ENCODE measurements around the gene NAA60. TPM values are rescaled to one million over a fixed set of nuclear protein-coding genes. Genes with fewer than 3 reads are reported as not detected.

Gene NAA60
- total and polyA plus RNA-seq, 8 donors, result 35.9 to 54.6 (median 47.1) TPM

DNA sequence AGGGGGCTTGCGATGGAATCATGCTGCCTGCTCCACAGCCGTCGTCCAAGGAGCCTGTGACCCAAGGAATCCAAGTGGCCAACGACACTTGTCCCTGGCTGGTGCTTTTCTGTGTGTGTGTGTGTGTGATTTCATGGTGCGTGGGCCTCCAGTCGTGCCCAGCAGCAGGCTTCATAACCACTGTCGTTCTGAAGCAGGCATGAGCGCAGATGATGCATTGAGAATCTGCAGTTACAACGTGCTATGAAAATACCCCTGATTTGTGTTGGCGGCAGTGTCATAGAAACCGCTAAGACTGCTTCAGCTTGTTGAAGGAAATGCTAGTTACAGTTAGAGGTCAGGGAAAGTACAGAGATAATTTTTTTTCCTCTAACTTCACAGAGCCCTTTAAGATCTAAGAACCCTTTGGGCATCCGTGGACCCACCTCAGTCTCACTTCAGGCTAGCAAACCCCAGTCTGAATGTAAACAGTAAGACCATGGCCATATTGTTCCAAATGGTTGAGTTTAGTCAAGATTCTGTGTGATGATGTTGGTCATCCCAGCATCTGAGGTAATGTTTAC lies 36.3 kb downstream of the NAA60 start:
- Histone ChIP-seq H3K36me3 (peaks cover 0 to 83% of the 10 kb centered on the region in 2 donors), H3K9me3 (no peaks in the 10 kb centered on the region), H3K4me1 (no peaks in the 10 kb centered on the region), H3K27ac (no peak overlapping the region), H3K4me3 (no peak overlapping the region), H3K27me3 (no peaks in the 10 kb centered on the region)
- no peak for ATAC-seq
- no peak for DNase-seq
- TF ChIP-seq, protein P1, sequence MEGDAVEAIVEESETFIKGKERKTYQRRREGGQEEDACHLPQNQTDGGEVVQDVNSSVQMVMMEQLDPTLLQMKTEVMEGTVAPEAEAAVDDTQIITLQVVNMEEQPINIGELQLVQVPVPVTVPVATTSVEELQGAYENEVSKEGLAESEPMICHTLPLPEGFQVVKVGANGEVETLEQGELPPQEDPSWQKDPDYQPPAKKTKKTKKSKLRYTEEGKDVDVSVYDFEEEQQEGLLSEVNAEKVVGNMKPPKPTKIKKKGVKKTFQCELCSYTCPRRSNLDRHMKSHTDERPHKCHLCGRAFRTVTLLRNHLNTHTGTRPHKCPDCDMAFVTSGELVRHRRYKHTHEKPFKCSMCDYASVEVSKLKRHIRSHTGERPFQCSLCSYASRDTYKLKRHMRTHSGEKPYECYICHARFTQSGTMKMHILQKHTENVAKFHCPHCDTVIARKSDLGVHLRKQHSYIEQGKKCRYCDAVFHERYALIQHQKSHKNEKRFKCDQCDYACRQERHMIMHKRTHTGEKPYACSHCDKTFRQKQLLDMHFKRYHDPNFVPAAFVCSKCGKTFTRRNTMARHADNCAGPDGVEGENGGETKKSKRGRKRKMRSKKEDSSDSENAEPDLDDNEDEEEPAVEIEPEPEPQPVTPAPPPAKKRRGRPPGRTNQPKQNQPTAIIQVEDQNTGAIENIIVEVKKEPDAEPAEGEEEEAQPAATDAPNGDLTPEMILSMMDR (IDR thresholded peaks at IDR 0.05), result no peak
- intact Hi-C loops (cut with DNase I), result no loop called here

- Histone ChIP-seq H3K4me1 (no peaks in the 10 kb centered on the region), H3K9me3 (no peaks in the 10 kb centered on the region), H3K27ac (no peak overlapping the region), H3K36me3 (peaks cover 0 to 93% of the 10 kb centered on the region in 2 donors), H3K4me3 (no peak overlapping the region), H3K27me3 (no peaks in the 10 kb centered on the region)
- ATAC-seq (no peak), DNase-seq (no peak)
- intact Hi-C loops (cut with DNase I), result no loop called here
- TF ChIP-seq, protein P1 (IDR thresholded peaks at IDR 0.05), result no peak
These were observed 37.6 kb downstream of the NAA60 start for GRCh38 chr16:3480901-3481695.

DNA sequence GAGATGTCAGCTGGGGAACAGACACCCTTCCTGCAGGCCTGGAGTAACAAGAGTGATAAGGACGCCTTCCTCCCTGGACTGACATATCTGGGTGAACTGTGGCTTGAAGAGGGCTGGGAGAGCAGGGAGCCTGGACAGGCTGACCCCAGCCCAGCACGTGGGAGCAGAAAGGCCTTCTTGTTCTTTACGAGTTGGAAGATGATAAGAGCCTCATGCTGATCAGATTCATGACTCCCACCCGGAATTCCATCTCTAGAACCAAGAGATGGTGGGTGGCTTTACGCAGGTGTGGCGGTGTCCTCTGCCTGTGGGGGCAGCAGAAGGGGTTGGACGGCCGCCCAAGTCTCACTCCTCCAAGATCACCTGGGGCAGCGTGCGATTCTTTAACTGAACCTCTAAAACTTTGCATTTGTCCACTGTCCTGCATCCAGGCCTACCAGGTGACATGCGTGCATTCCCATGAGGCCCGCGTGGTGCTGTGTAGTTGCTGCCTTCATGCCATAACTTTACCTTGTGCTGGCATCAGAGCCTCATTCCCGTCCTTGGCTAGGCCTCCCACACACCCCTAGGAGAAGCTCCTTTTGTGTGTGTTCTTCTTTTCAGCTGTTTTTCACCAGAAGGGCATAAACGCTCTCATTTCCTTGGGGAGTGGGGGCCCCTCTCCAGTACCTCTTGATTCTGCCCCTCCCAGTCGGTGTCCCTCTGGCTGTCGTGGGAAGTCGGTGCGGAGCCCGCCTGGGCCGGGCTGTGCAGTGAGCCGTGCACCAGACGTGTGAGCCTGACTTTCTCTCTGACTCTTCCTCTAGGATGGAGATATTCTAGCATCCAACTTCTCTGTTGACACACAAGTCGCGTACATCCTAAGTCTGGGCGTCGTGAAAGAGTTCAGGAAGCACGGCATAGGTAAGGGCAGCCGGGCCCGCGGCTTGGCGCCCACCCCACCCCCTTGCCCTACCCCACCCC lies 38.5 kb downstream of the NAA60 start:
- no peak for DNase-seq
- intact Hi-C loops (cut with DNase I), result no loop called here
- peaks cover 0 to 94% of the 10 kb centered on the region in 2 donors for H3K36me3 ChIP-seq
- ATAC-seq, result no peak
- H3K27me3 ChIP-seq, result no peaks in the 10 kb centered on the region
- no peak overlapping the region for H3K27ac ChIP-seq
- H3K4me1 ChIP-seq, result no peaks in the 10 kb centered on the region
- no peaks in the 10 kb centered on the region for H3K9me3 ChIP-seq
- TF ChIP-seq, protein P1 (IDR thresholded peaks at IDR 0.05), result no peak
- H3K4me3 ChIP-seq, result no peak overlapping the region

GRCh38 chr16:3482659-3483241 lies 39.3 kb downstream of the NAA60 start:
- H3K9me3 ChIP-seq, result no peaks in the 10 kb centered on the region
- intact Hi-C loops (cut with DNase I), result no loop called here
- H3K27me3 ChIP-seq, result no peaks in the 10 kb centered on the region
- no peak overlapping the region for H3K4me3 ChIP-seq
- H3K27ac ChIP-seq, result no peak overlapping the region
- DNase-seq, result no peak
- no peak for ATAC-seq
- peaks cover 0 to 97% of the 10 kb centered on the region in 2 donors for H3K36me3 ChIP-seq
- no peaks in the 10 kb centered on the region for H3K4me1 ChIP-seq
- TF ChIP-seq, protein P1 (IDR thresholded peaks at IDR 0.05), result no peak
